IMR-90 (cell line): Measurements from ENCODE around the gene HOXA7. TPM values are rescaled to one million over a fixed set of nuclear protein-coding genes. Genes with fewer than 3 reads are reported as not detected.

Experiments used
- ATAC-seq: fragments of 200-7000 bp; cut with Tn5 transposase; 2 replicates; pipeline ENCODE4 v1.9.1; 2020; ENCODE audit warnings: low read depth, mild to moderate bottlenecking, moderate library complexity
- BruUV-seq: library from RNA; stranded (reverse); fragments of 400-500 nt; replicated peaks from 2 replicates; lab custom pipeline; 2021; lab: Mats Ljungman, UMichigan
- CTCF ChIA-PET: fragments of 300-600 bp; formaldehyde crosslinking; extraction: SDS; loops from one replicate; lab custom pipeline; 2021; ENCODE audit warnings: antibody characterized with exemption; lab: Yijun Ruan, JAX
- POLR2A ChIA-PET: fragments of 300-600 bp; sonication (Branson Sonifier 250); formaldehyde crosslinking; loops from one replicate; lab custom pipeline; 2022; ENCODE audit warnings: antibody characterized with exemption; ENCODE audit not compliant: unreplicated experiment; lab: Charles Lee
- DNase-seq: peaks from one replicate; pipeline ENCODE4 v3.0.0; 2013
- H2AFZ ChIP-seq: replicated peaks from 2 replicates; pipeline ENCODE3; 2013; ENCODE audit warnings: low read length, mild to moderate bottlenecking; ENCODE audit not compliant: poor library complexity
- H2AK5ac ChIP-seq: 2 replicates; pipeline ENCODE4 v1.6.1; 2013; ENCODE audit warnings: low read depth, low read length, inconsistent platforms
- H2AK9ac ChIP-seq: replicated peaks from 2 replicates; pipeline ENCODE3; 2013; ENCODE audit warnings: mild to moderate bottlenecking, low read depth, low read length, moderate library complexity; ENCODE audit not compliant: poor library complexity
- H2BK120ac ChIP-seq: 2 replicates; pipeline ENCODE4 v1.6.1; 2013; ENCODE audit warnings: low read depth, low read length, inconsistent platforms
- H2BK15ac ChIP-seq: 3 replicates; pipeline ENCODE4 v1.6.1; 2013; ENCODE audit warnings: low read depth, low read length, inconsistent platforms
- H2BK20ac ChIP-seq: 2 replicates; pipeline ENCODE4 v1.6.1; 2013; ENCODE audit warnings: low read depth, mild to moderate bottlenecking, inconsistent platforms, low read length, moderate library complexity
- H2BK5ac ChIP-seq: 2 replicates; pipeline ENCODE4 v1.6.1; 2013; ENCODE audit warnings: mild to moderate bottlenecking, low read depth, low read length, inconsistent platforms; ENCODE audit not compliant: poor library complexity, severe bottlenecking
- H3K14ac ChIP-seq: replicated peaks from 2 replicates; pipeline ENCODE4 v1.6.1; 2013; ENCODE audit warnings: low read depth, low read length, inconsistent platforms
- H3K18ac ChIP-seq: 2 replicates; pipeline ENCODE4 v1.6.1; 2013; ENCODE audit warnings: low read depth, low read length, control low read depth
- H3K23ac ChIP-seq: 2 replicates; pipeline ENCODE4 v1.6.1; 2013; ENCODE audit warnings: low read depth, low read length, inconsistent platforms
- H3K27ac ChIP-seq: 2 replicates; pipeline ENCODE4 v1.5.1; 2013; ENCODE audit warnings: mild to moderate bottlenecking, control low read depth, low read length; ENCODE audit not compliant: insufficient read depth
- H3K27me3 ChIP-seq: 2 replicates; pipeline ENCODE4 v1.6.1; 2013; ENCODE audit warnings: low read length; ENCODE audit not compliant: control insufficient read depth, insufficient read depth
- H3K36me3 ChIP-seq: 2 replicates; pipeline ENCODE4 v1.6.1; 2013; ENCODE audit warnings: low read length, mixed read lengths; ENCODE audit not compliant: control insufficient read depth, insufficient read depth
- H3K4ac ChIP-seq: 2 replicates; pipeline ENCODE4 v1.6.1; 2013; ENCODE audit warnings: low read depth, low read length, inconsistent platforms
- H3K4me1 ChIP-seq: 2 replicates; pipeline ENCODE4 v1.6.1; 2013; ENCODE audit warnings: low read length, mixed read lengths; ENCODE audit not compliant: control insufficient read depth, insufficient read depth
- H3K4me2 ChIP-seq: 2 replicates; pipeline ENCODE4 v1.6.1; 2013; ENCODE audit warnings: low read depth, mild to moderate bottlenecking, control low read depth, low read length, moderate library complexity
- H3K4me3 ChIP-seq: 2 replicates; pipeline ENCODE4 v1.5.1; 2013; ENCODE audit warnings: low read depth, mild to moderate bottlenecking, control low read depth, low read length, moderate library complexity; ENCODE audit not compliant: insufficient read depth
- H3K56ac ChIP-seq: 2 replicates; pipeline ENCODE4 v1.6.1; 2013; ENCODE audit warnings: low read length, inconsistent platforms; ENCODE audit not compliant: insufficient read depth; ENCODE audit errors: extremely low read depth
- H3K79me1 ChIP-seq, 2 experiments: 2 replicates each; pipeline ENCODE4 v1.6.1; 2013; ENCODE audit warnings: low read length in 2 of 2, inconsistent platforms in 1 of 2, low read depth in 1 of 2
- H3K9ac ChIP-seq: 2 replicates; pipeline ENCODE4 v1.6.1; 2013; ENCODE audit warnings: low read depth, low read length, control low read depth
- H3K9me1 ChIP-seq: 2 replicates; pipeline ENCODE4 v1.6.1; 2013; ENCODE audit warnings: low read length, inconsistent platforms; ENCODE audit not compliant: insufficient read depth
- H3K9me3 ChIP-seq: 2 replicates; pipeline ENCODE4 v1.6.1; 2013; ENCODE audit warnings: low read length; ENCODE audit not compliant: control insufficient read depth, insufficient read depth
- H4K20me1 ChIP-seq: 2 replicates; pipeline ENCODE4 v1.6.1; 2013; ENCODE audit warnings: low read length, inconsistent platforms; ENCODE audit not compliant: insufficient read depth
- H4K5ac ChIP-seq: 2 replicates; pipeline ENCODE4 v1.6.1; 2013; ENCODE audit warnings: mild to moderate bottlenecking, low read depth, low read length, control low read depth
- H4K8ac ChIP-seq, 2 experiments: 2 replicates each; pipeline ENCODE4 v1.6.1; 2013; ENCODE audit warnings: low read depth in 2 of 2, low read length in 2 of 2, control low read depth in 1 of 2, inconsistent platforms in 1 of 2
- H4K91ac ChIP-seq: 2 replicates; pipeline ENCODE4 v1.6.1; 2013; ENCODE audit warnings: low read depth, low read length, inconsistent platforms; ENCODE audit not compliant: insufficient read depth
- BHLHE40 ChIP-seq: fragments of 150-350 bp; IDR thresholded peaks from 2 replicates; pipeline ENCODE4 v1.6.1; 2016; ENCODE audit warnings: mild to moderate bottlenecking, low read depth, low read length
- CEBPB ChIP-seq: IDR thresholded peaks from 2 replicates; pipeline ENCODE4 v1.6.1; 2012; ENCODE audit warnings: low read depth, low read length, improper control_type of control experiment
- CHD1 ChIP-seq: IDR thresholded peaks from 2 replicates; pipeline ENCODE4 v1.6.1; 2012; ENCODE audit warnings: low read depth, low read length, improper control_type of control experiment
- ELK1 ChIP-seq: fragments of 150-350 bp; IDR thresholded peaks from 2 replicates; pipeline ENCODE4 v1.6.1; 2016; ENCODE audit warnings: low read depth, mild to moderate bottlenecking, low read length, moderate library complexity, borderline replicate concordance
- FOS ChIP-seq: fragments of 150-350 bp; IDR thresholded peaks from 2 replicates; pipeline ENCODE4 v1.6.1; 2016; ENCODE audit warnings: low read depth, low read length
- MAFK ChIP-seq: IDR thresholded peaks from 2 replicates; pipeline ENCODE4 v1.6.1; 2012; ENCODE audit warnings: low read depth, low read length, improper control_type of control experiment
- MAZ ChIP-seq: IDR thresholded peaks from 2 replicates; pipeline ENCODE4 v1.6.1; 2012; ENCODE audit warnings: low read depth, mild to moderate bottlenecking, low read length, improper control_type of control experiment, moderate library complexity, borderline replicate concordance
- MXI1 ChIP-seq: IDR thresholded peaks from 2 replicates; pipeline ENCODE4 v1.6.1; 2012; ENCODE audit warnings: low read depth, mild to moderate bottlenecking, low read length, moderate library complexity, borderline replicate concordance
- NFE2L2 ChIP-seq: fragments of 150-350 bp; IDR thresholded peaks from 2 replicates; pipeline ENCODE4 v1.6.1; 2016; ENCODE audit warnings: low read depth, mild to moderate bottlenecking, low read length
- POLR2A ChIP-seq: IDR thresholded peaks from 2 replicates; pipeline ENCODE4 v1.6.1; 2012; ENCODE audit warnings: mild to moderate bottlenecking, low read depth, low read length
- RAD21 ChIP-seq: IDR thresholded peaks from 2 replicates; pipeline ENCODE4 v1.6.1; 2012; ENCODE audit warnings: low read length, improper control_type of control experiment
- RCOR1 ChIP-seq: IDR thresholded peaks from 2 replicates; pipeline ENCODE4 v1.6.1; 2012; ENCODE audit warnings: mild to moderate bottlenecking, low read length, improper control_type of control experiment; ENCODE audit not compliant: insufficient replicate concordance
- SMC3 ChIP-seq: fragments of 150-350 bp; IDR thresholded peaks from 2 replicates; pipeline ENCODE4 v1.6.1; 2016; ENCODE audit warnings: low read depth, mild to moderate bottlenecking, antibody characterized with exemption, low read length, moderate library complexity
- USF2 ChIP-seq: fragments of 150-350 bp; IDR thresholded peaks from 2 replicates; pipeline ENCODE4 v1.6.1; 2017; ENCODE audit warnings: mild to moderate bottlenecking, antibody characterized with exemption, low read length, low read depth
- WGBS, 2 experiments: methylation state at CpG; one replicate each; pipeline versions ENCODE4 v1.1.5 to v1.1.7; 2013; ENCODE audit warnings: missing lambda C conversion rate in 2 of 2; ENCODE audit not compliant: insufficient read length in 1 of 2; ENCODE audit errors: extremely low coverage in 2 of 2; 5-methylcytosine and 5-hydroxymethylcytosine counted together
- dilution Hi-C: fragments of 300-500 bp; cut with HindIII; formaldehyde crosslinking; loops from one replicate; pipeline ENCODE4 v1.14.3; 2018; ENCODE audit warnings: low sequenced_read_pairs; ENCODE audit not compliant: unreplicated experiment
- in situ Hi-C: fragments of 300-500 bp; cut with MboI; formaldehyde crosslinking; loops from 3 replicates; pipeline ENCODE4 v1.14.3; 2019; ENCODE audit warnings: low sequenced_read_pairs, inconsistent platforms, mixed read lengths
- intact Hi-C: fragments of 100-400 bp; cut with micrococcal nuclease; formaldehyde crosslinking; loops from 2 replicates; pipeline ENCODE4 v1.10.0; 2022
- polyA plus RNA-seq, 3 experiments: library from polyadenylated mRNA; depleted of rRNA; stranded (reverse); fragments of >200 nt; gene quantifications; 2 replicates each; pipeline ENCODE4 v1.2.3, GENCODE V29; 2012; ENCODE audit warnings: low replicate concordance in 1 of 3
- total RNA-seq: library from RNA; depleted of rRNA; stranded (reverse); fragments of >200 nt; gene quantifications from 2 replicates; pipeline ENCODE4 v1.2.3, GENCODE V29; 2012
- TF ChIP-seq, protein P1 (sequence below): conservative IDR thresholded peaks from 2 replicates; pipeline ENCODE4 v1.5.1; 2012; ENCODE audit warnings: mild to moderate bottlenecking, low read depth, low read length, improper control_type of control experiment

The HOXA7 gene
- total and polyA plus RNA-seq, 2 of the 4 experiments (the other 2 are of a cell fraction), result 0.18 to 1.7 TPM

DNA sequence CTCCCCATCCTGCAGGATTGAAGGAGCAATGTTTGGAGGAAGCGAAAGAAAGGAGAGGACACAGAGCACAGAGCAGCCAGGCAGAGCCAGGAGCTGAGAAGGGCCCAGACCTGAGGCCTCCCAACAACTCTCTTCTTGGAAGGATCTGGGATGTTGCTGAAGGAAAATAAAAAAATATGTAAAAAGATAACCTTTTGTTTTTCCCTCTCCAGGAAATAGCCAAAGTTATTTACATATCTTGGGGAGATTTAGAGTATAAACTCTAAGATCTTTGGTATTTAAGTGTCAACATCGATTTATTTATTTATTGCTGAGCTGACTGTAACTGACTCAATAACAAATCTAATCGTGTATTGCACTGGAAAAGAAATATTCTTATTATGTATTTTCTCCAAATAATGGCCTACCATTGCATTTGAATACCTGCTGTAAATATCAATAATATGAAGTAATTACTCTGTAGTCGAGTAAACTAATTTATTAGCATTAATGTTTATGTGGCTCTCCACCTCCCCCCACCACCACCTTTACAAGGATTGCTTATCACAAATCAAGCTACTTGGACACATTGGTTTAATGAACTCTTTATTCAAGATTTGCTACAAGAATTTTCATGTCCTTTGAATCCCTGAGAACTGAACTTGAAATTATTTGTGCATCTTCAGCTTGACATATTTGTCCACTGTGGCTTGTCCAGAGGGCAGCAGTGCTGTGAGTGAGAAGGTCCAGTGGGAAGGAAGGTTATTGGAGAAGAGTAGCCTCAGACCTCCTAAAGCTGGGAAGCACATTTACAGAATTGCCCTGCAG lies 30.4 kb upstream of the HOXA7 start:
- ChIA-PET POLR2A (interaction anchor here (0.7 kb wide), 1 partner anchor 53 kb away, joined by 5 read pairs; no protein-coding TSS in a partner anchor), CTCF (interaction anchor here (1.7 kb wide), 1 partner anchor 9 kb away, joined by 10 read pairs; no protein-coding TSS in a partner anchor)
- BruUV-seq, result no TSS peak
- intact Hi-C loops, result no loop called here
- peaks cover 3% of the 10 kb centered on the region; the same call in 1 of the 2 replicates for H3K4me1 ChIP-seq
- H4K20me1 ChIP-seq, result peaks cover 17% of the 10 kb centered on the region; the same call in 1 of the 2 replicates
- no peak overlapping the region for H2AK5ac ChIP-seq
- DNase-seq (no peak), ATAC-seq (no peak)
- no peaks in the 10 kb centered on the region for H3K36me3 ChIP-seq
- H3K4me3 ChIP-seq, result no peak overlapping the region
- H2BK5ac ChIP-seq, result no peak overlapping the region
- no peak for TF ChIP-seq CEBPB
- TF ChIP-seq NFE2L2, result no peak
- no peak for TF ChIP-seq SMC3
- TF ChIP-seq MAZ, result no peak
- no peak for TF ChIP-seq RCOR1
- TF ChIP-seq FOS, result no peak
- no peak for TF ChIP-seq RAD21
- no peak for TF ChIP-seq ELK1
- TF ChIP-seq MAFK, result no peak
- TF ChIP-seq MXI1, result no peak
- TF ChIP-seq BHLHE40, result no peak
- no peak for TF ChIP-seq USF2
- TF ChIP-seq, protein P1, sequence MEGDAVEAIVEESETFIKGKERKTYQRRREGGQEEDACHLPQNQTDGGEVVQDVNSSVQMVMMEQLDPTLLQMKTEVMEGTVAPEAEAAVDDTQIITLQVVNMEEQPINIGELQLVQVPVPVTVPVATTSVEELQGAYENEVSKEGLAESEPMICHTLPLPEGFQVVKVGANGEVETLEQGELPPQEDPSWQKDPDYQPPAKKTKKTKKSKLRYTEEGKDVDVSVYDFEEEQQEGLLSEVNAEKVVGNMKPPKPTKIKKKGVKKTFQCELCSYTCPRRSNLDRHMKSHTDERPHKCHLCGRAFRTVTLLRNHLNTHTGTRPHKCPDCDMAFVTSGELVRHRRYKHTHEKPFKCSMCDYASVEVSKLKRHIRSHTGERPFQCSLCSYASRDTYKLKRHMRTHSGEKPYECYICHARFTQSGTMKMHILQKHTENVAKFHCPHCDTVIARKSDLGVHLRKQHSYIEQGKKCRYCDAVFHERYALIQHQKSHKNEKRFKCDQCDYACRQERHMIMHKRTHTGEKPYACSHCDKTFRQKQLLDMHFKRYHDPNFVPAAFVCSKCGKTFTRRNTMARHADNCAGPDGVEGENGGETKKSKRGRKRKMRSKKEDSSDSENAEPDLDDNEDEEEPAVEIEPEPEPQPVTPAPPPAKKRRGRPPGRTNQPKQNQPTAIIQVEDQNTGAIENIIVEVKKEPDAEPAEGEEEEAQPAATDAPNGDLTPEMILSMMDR, result no peak
- TF ChIP-seq POLR2A, result no peak
- TF ChIP-seq CHD1, result no peak
- no peak overlapping the region for H3K27ac ChIP-seq
- H2AK9ac ChIP-seq, result no peak overlapping the region
- H2BK15ac ChIP-seq, result no peak overlapping the region
- H4K8ac ChIP-seq, result no peak overlapping the region
- H2BK120ac ChIP-seq, result no peak overlapping the region
- peaks cover 97% of the 10 kb centered on the region for H3K27me3 ChIP-seq
- no peak overlapping the region for H3K4me2 ChIP-seq
- no peak overlapping the region for H3K14ac ChIP-seq
- H3K56ac ChIP-seq, result no peak overlapping the region
- no peak overlapping the region for H3K9ac ChIP-seq
- H3K9me1 ChIP-seq, result no peaks in the 10 kb centered on the region
- in situ Hi-C loops, result no loop called here
- H2AFZ ChIP-seq, result no peak overlapping the region
- no peaks in the 10 kb centered on the region for H3K79me1 ChIP-seq
- WGBS, 2 experiments, result no CpG with 5 or more reads among the region's 4 CpGs
- H4K5ac ChIP-seq, result no peak overlapping the region
- H3K4ac ChIP-seq, result no peak overlapping the region
- H2BK20ac ChIP-seq, result no peak overlapping the region
- no peak overlapping the region for H3K18ac ChIP-seq
- H4K91ac ChIP-seq, result no peak overlapping the region
- dilution Hi-C loops, result no loop called here
- H3K9me3 ChIP-seq, result peaks cover 17% of the 10 kb centered on the region; the same call in 1 of the 2 replicates
- no peak overlapping the region for H3K23ac ChIP-seq
